OCI-M2 (cell line): ENCODE measurements around the gene INSYN2B.

Source experiments
- DNase-seq: peaks from one replicate; lab custom pipeline; 2025; ENCODE audit not compliant: unreplicated experiment; lab: John Stamatoyannopoulos, UW

Gene INSYN2B

GRCh38 chr5:169934990-169935389 lies 45.3 kb downstream of the INSYN2B start:
- no peak for DNase-seq

DNA sequence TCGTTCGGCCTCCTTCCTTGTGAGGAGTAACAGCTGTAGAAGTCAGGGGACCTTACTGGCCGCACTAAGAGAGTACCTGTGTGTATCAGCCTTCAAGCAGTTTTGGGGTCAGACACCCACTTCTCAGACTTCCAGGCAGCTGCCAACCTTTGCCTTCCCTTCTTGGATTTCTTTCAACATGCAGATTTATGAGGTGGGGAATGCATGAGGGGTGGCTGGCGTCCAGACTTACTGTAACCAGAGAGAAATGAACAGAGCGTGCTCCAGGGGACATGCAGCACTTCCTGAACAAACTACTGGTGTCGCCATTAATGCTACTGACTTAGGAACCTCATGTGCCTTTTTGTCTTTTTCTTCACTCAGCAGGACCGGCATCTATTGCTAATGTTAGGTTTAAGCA lies 46.7 kb downstream of the INSYN2B start:
- no peak for DNase-seq

DNA sequence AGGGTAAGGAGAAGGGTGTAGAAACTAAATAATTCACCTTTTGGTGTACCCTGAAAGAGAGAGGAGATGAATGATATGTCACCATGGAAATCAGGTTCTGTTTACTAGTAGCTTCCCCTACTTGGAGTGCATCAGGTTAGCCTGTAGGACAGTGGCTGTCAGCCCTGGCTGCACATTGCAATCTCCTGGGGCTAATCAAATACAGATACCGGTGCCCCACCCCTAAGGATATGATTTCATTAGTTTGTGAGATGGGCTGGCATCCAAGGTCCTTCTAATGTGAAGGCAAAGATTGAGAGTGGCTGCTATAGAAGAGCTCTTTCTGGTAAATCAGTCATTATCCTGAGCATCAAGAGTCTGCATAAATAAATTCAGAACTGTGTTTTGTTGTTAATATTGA lies 47.2 kb downstream of the INSYN2B start:
- no peak for DNase-seq

DNA sequence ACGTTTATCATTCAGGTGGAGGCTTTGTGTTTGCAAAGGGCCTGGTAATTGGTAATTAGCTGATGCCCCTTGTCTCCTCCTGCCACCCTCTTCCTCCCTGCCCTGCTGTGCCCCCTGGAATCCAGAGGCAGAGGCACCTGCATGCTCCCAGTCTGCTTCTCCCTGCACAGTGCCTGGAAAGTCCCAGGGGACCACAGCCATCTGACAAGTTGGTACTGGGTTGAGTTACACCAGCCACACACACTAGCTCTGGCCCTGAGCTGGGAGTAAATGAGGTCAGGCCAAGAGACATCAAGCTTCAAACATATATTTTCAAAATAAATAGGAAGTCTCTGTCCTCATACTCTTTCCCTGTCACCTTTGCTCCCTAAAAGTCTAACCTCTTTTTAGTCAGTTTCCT lies 56.3 kb downstream of the INSYN2B start:
- DNase-seq, result no peak

DNA sequence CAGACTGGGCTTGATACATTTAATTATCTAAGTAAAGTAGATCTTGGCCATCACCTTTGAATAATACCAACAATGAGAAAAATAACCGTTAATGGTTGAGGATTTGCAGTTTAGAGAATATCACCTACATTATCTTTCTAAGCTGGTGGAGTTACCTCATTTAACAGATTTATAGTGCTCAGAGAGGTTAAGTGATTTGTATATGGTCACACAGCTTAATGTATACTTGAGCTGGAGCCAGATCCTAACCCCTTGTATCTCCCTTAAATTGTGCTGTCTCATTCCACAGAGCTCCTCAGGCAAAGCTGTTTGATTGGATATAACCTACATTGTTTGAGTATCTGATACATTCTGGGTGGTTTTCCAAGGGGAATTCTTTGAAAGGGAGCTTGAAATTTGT lies 57.8 kb downstream of the INSYN2B start:
- no peak for DNase-seq

DNA sequence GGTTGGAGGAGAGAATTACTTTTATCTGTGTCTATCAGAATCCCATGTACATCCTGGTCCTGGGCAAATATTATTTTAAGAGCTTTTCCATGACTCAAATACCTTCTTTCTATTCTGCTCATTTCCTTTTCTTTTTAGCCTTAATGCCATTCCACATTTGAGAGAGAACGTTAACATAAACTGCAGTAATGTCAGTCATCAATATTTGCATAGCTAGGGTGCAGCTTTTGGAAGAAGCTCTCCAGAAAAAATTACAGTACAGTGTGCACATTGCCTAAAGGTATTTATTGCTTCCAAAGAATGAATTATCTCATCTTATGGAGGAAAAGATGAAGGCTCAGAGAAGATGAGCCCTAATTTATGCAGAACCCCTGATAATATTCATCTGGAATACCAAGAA lies 58.3 kb downstream of the INSYN2B start:
- DNase-seq, result no peak

DNA sequence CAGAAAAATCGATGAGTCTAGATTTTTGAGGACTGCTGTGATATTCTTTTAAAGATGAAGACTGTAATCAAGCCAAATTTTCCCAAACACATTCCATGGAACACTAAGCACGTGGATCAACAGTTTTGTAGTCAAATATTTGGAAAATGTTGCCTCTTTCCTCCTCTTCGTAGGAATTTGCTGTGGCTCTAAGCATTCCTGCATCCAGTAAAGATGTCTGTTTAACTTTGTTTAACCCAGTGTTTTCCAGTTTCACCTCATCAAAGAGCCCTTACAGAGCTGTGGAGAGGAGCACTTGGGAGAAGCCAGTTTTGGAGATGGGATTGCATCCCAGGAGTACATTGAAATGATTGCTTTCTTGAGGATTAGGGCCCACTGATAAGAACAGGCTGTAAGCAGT lies 58.9 kb downstream of the INSYN2B start:
- DNase-seq, result no peak

- no peak for DNase-seq
Observed at GRCh38 chr5:169920474-169920873, 59.8 kb downstream of the INSYN2B start.

- DNase-seq, result no peak
Observed at GRCh38 chr5:169918228-169918627, 62.1 kb downstream of the INSYN2B start.

- no peak for DNase-seq
Observed at GRCh38 chr5:169917500-169917899, 62.8 kb downstream of the INSYN2B start.

- no peak for DNase-seq
Observed at GRCh38 chr5:169914766-169915165, 65.5 kb downstream of the INSYN2B start.

- DNase-seq, result no peak
Observed at GRCh38 chr5:169913479-169913878, 66.8 kb downstream of the INSYN2B start.

- no peak for DNase-seq
Observed at GRCh38 chr5:169911448-169912212, 68.7 kb downstream of the INSYN2B start.

- DNase-seq, result no peak
Observed at GRCh38 chr5:169910393-169910792, 69.9 kb downstream of the INSYN2B start.

- no peak for DNase-seq
Observed at GRCh38 chr5:169909945-169910344, 70.3 kb downstream of the INSYN2B start.

DNA sequence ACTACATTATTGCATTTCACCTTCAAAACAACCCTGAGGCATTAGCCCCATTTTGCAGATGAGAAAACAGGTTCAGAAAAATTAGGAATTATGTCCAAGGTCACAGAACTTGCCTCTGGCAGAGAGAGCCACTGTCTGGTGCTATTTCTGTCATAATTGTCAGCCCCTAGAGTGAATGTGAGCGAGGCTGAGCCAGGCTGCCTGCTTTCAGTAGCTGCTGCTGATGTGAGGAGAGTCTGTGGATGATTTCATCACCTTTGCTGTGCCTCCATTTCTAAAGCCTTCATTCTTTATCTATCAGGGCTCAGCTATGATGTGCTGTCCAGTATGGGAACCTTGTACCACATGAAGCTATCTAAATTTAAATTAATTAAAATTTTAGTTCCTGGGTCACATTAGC lies 71.4 kb downstream of the INSYN2B start:
- DNase-seq, result no peak

DNA sequence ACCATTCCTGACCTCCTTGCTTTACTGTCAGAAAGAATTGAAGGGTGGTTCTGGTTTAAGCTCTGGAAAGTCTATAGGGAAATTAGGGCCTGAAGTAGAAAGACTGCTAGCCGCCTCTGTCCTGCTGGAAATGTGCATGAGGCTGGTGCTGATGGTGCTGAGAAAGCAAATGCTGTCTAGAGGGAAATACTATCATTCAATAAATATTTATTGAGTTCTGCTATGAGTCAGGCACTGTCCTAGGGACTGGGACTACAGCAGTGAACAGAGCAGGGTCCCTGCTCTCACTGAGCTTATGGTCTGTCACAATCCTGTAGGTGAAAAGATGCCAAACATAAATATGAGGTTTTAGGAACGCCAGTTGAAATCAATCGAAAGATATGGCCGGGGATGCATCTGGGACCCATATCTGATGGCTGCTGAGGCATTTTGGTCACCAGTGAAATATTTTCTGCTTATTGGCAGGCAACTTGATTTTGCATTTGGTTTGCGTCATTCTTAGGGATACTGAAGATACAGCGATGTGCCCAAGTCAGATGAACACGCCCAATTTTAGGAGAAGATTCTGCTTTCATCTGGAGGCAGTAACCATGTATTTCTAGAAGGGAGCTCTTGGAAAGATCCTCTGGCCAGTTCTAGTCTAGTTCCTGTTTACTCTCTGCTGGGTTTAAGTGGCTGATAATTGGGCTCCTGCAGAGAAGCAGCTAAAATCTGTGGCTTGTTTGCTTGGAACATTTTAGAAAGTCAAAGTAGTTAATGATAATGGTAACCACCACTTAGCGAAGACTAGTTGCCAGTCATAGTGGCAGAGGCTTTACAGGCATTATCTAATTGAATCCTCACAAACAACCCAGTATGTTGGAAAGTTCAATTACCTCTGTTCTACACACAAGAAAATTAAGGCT lies 73.3 kb downstream of the INSYN2B start:
- DNase-seq, result no peak

GRCh38 chr5:169905017-169905416 lies 75.3 kb downstream of the INSYN2B start:
- DNase-seq, result no peak

DNA sequence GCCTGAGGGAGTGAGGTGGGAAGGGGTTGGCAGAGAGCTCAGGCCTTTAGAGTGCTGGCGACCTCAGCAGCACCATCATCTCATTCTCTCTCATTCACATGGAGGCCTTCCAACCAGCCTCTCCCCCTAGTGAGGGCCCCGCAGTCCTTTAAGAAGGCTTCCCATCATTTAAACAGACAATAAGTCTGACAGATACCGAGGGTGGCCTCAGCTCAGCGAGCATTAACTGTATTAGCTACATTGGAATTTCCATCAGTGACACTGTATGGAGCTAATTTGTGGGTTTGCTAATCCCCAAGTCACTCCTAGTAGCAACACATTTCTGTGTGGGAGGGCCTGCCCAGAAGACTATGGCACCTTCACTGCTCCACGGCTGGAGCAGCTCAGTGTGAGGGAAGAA lies 75.8 kb downstream of the INSYN2B start:
- DNase-seq, result no peak

DNA sequence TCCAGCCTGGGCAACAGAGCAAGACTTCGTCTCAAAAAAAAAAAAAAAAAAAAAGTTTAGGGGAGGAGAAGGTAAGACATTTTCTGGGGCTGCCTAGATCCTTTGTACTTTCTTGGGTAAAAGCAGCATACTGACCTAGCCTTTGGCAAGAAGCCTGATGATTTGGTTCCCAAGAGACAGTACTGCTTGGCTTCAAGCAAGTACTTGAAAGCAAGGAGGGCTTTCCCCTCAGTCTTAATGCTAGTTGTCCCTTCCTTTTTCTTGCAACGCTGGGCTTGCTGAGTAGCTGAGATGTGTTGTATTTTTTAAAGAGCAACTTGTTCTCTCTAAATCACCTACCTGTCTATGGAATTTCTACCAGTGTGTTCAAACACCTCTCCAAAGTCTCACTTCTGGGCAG lies 76.2 kb downstream of the INSYN2B start:
- no peak for DNase-seq

DNA sequence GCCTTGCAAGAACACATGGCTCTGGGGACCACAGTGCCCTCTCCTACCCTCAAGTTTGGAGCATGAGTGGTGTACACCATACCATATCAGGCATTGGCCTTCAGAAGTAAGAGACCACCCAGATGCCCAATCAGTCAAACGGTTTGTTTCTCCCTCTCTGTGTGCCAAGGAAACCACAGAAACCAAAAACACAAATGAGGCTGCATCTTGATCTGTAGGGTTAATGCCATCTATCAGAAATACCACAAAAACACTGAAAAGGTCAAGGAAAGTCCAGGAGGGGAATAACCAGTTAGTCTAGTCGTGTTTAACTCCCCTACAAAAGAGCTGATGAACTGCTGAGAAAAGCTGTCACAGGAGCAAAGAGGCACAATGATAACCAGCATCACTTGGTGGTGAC lies 78.4 kb downstream of the INSYN2B start:
- no peak for DNase-seq

DNA sequence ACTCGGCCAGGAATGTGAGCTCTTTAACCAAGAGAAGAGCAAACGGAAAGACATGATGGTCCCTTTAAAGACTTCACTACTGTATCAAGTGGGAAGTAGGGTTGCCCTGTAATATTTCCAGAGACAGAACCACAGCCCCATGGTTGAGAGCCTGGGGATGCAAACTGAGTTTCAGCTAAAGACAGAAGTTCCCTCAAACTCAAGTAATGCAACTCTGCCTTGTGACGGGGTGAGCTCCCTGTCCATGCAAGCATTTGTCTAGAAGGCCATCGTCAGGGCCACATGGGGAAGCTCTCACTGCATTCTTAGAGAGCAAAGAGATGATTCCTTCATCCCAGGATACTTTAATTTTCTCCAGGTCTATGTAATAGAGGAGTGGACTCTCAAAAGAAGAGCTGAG lies 82.8 kb downstream of the INSYN2B start:
- no peak for DNase-seq
